ENCODE data around the gene MICU1.
"Not testable (repeated sequence)": the region's sequence is repeated elsewhere in the genome, so short reads cannot be mapped to it uniquely, and the experiment has no call there.

Gene MICU1

GRCh38 chr10:72499701-72500100 is 126.2 kb downstream of the MICU1 start:
- DNase-seq, result no peak

GRCh38 chr10:72490951-72491350 is 134.9 kb downstream of the MICU1 start:
- DNase-seq, result no peak

DNA sequence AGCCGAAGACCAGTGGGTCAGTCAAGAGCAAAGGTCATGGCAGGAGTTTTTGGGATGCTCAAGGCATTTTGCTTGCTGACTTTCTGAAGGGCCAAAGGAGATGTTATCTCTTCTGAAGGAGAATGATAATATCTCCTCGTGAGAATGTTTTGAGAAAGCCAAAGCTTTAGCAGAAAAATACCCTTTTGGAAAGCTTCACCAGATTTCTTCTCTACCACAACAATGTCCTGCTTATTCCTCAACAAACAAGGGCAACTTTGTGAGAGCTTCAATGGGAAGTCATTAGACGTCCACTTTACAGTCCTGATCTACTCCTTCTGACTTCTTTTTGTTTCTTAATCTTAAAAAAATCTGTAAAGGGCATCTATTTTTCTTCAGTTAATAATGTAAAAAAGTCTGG is 138.4 kb downstream of the MICU1 start:
- no peak for DNase-seq

- no peak for DNase-seq
Observed at GRCh38 chr10:72487116-72487515, 138.8 kb downstream of the MICU1 start.

DNA sequence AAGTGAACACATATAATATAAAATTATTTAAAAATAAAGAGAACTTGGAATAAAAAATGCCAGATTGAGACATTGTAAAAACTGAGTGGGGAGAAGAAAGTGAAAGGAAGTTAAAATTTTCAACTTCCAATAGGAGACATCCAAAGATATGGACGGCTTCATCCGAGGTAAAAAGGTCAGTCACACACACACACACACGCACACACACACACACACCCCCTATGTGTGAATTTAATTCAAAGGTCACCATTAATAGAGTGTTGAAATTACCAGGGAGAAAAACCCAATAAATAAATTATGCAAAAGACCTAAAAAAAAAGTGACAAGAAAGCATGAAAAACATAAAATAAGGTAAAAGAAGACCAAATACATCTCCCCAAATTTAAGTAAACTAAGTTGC is 140.2 kb downstream of the MICU1 start:
- no peak for DNase-seq

GRCh38 chr10:72484521-72484920 is 141.4 kb downstream of the MICU1 start:
- no peak for DNase-seq

- no peak for DNase-seq
Observed at GRCh38 chr10:72483471-72483870, 142.4 kb downstream of the MICU1 start.

DNA sequence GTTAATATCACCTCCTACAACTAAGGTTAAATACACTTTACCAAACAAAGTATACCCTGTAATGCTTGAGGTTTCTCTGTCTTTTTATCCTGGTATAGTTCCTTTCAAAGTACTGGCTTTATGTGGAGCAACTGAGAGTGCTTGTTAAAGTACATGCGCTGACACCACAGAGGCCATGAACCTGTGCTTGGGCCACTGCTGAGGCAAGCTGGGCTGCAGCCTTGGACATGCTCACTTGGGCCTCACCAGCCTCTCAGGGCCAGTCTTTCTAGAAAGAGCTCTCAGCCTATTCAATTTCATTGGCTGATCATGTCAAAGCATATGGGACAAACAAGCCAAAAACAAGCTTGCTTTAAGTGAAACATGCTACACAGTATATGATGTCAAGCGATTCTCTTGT is 145.0 kb downstream of the MICU1 start:
- DNase-seq, result no peak

DNA sequence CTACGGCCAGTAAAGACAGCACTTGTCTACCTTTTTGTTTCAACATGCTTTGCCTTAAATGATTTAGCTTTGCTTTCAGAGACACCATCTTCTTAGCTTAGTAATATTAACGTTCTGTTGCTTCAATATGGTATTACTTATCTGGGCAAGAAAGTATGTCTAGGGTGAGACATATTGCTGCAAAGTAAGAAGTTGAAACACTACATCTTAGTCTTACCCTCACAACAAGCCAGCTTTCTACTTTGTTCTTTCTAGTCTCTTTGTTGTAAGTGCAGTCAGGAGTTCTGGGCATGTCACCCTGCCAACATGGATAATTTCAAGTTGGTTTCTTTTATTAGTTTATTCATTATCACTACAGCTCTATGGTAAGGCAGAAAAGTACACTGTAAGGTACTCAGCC is 148.4 kb downstream of the MICU1 start:
- DNase-seq, result no peak

GRCh38 chr10:72472306-72472705 is 153.6 kb downstream of the MICU1 start:
- no peak for DNase-seq

- no peak for DNase-seq
Observed at GRCh38 chr10:72470666-72471065, 155.2 kb downstream of the MICU1 start.

DNA sequence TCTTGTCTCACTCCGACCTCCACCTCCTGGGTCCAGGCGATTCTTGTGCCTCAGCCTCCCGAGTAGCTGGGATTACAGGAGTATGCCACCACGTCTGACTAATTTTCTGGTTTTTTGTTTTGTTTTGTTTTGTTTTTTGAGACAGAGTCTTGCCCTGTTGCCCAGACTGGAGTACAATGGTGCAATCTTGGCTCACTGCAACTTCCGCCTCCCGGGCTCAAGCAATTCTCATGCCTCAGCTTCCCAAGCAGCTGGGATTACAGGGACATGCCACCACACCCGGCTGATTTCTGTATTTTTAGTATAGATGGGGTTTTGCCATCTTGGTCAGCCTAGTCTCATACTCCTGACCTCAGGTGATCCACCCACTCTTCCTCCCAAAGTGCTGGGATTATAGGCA is 158.8 kb downstream of the MICU1 start:
- DNase-seq, result not testable (repeated sequence)

DNA sequence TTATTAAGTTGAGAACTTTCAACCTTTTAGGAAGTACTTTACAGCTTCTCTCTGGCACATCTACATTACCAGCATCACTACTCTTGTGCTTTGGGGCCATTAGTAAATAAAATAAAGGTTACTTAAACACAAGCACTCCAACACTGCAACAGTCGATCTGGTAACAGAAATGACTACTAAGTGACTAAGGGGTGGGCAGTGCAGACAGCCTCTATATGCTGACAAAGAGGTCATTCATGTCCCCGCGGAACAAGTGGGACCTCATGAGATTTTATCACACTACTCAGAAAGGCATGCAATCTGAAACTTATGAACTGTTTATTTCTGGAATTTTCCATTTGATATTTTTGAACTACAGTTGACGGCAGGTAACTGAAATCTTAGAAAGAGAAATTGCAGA is 159.9 kb downstream of the MICU1 start:
- DNase-seq, result no peak

DNA sequence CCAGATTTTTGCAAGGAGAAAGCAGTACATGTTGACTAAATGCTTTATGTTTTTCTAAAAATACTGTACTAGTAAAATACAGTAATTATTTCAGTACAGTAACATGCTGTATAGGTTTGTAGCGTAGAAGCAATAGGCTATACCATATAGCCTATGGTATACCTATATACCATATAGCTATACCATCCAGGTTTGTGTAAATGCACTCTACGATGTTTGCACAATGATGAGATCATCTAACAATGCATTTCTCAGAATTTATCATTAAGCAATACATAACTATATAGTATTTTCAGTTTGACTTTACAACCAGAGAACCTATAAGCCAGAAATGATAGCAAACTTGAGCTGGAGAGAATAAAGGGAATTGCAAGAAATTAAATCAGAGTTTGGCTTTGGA is 161.4 kb downstream of the MICU1 start:
- no peak for DNase-seq

DNA sequence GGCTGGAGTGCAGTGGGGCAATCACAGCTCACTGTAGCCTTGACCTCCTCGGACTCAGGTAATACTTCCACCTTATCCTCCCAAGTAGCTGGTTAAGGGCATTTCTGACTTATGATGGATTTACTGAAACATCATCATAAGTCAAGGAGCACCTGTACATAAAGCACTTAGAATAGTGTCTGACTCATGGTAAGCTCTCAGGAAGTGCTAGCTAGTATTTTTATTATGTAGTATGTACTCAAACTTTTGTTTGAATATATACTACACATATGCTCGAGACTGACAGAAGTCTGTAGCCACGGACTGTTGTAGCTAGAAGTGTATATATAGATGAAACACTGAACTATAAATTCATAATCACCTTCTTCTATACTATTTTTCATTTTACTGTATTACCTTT is 163.6 kb downstream of the MICU1 start:
- no peak for DNase-seq

DNA sequence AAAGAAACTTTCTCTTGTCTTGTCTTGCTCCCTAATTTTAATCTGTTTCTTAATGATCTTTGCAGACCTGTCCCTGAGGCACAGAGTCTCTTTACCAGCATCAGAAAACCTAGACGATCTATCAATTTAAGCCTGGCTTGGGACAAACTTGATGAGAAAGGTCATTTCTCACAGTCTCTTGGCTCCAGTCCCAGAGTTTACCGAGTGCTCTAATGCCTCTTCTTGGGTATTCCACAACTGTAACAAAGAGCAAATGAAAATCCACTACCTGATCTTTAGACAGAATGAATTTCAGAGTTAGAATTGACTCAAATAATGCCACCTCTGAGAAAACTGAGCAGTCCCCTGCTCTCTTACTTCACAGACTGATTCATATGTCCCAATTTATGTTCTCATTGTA is 164.8 kb downstream of the MICU1 start:
- DNase-seq, result no peak

DNA sequence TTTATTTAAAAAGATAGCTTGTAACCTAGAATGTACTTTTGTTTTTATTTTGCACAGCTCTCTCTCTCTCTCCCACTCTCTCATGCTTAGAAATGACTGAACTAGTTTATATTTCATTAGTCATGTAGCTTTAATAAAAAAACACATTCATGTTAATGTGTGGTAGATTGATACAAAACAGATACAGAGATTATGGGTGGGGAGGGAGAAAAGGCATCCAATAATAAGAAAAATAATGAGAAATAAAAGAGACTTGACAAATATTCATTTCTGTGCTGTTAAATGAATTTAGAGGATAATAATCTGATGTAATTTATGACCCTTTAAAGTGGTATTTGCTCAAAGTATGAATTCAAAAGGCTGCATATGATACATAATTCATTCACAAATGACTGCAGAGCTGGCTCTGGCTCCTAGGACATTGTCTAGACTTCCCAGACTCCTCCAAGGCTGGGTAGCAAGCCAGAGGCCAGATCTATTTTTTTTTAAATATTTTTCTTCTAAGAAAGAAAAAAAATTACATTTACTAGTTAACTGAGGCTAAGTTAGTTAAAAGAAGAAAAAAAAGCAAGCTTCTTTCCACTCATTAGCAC is 165.5 kb downstream of the MICU1 start:
- no peak for DNase-seq

- no peak for DNase-seq
Observed at GRCh38 chr10:72459301-72459700, 166.6 kb downstream of the MICU1 start.

GRCh38 chr10:72455889-72456595 is 169.8 kb downstream of the MICU1 start:
- DNase-seq, result no peak

GRCh38 chr10:72449941-72450441 is 175.9 kb downstream of the MICU1 start:
- no peak for DNase-seq

- DNase-seq, result no peak
Observed at GRCh38 chr10:72445851-72446250, 180.0 kb downstream of the MICU1 start.

GRCh38 chr10:72442969-72443368 is 182.9 kb downstream of the MICU1 start:
- not testable (repeated sequence) for DNase-seq

DNA sequence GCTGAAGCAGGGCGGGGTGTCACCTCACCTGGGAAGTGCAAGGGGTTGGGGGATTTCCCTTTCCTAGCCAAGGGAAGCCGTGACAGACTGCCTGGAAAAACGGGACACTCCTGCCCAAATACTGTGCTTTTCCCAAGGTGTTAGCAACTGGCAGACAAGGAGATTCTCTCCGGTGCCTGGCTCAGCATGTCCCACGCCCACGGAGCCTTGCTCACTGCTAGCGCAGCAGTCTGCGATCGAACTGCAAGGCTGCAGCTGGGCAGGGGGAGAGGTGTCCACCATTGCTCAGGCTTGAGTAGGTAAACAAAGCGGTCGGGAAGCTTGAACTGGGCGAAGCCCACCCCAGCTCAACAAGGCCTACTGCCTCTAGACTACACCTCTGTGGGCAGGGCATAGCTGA is 190.3 kb downstream of the MICU1 start:
- no peak for DNase-seq

- not testable (repeated sequence) for DNase-seq
Observed at GRCh38 chr10:72430936-72431335, 194.9 kb downstream of the MICU1 start.

GRCh38 chr10:72429931-72430330 is 195.9 kb downstream of the MICU1 start:
- no peak for DNase-seq

All from NCI-H1436 (cell line).